Kidney (tissue), 14 donors: Measurements from ENCODE around the gene TERB1. TPM values are rescaled to one million over a fixed set of nuclear protein-coding genes. Genes with fewer than 3 reads are reported as not detected.

Source experiments
- DNase-seq, 5 donors: peaks; one replicate each; pipeline ENCODE4 v3.0.0-alpha.2; 2013 to 2020
- FAIRE-seq: peaks from 2 replicates; lab custom pipeline; 2012; peaks lifted over from hg19 to GRCh38; lab: Jason Lieb, UNC
- H3K27ac ChIP-seq, 2 donors: one replicate each; pipeline ENCODE4 v1.7.0; 2013; ENCODE audit warnings: low read depth in 2 of 2, low read length in 2 of 2, inconsistent platforms in 1 of 2
- H3K27me3 ChIP-seq: one replicate; pipeline ENCODE4 v1.7.1; 2013; ENCODE audit warnings: low read length, inconsistent platforms; ENCODE audit not compliant: control insufficient read depth, insufficient read depth
- H3K36me3 ChIP-seq, 3 donors: one replicate each; pipeline versions ENCODE4 v1.7.0 to v1.7.1; 2013; ENCODE audit warnings: low read length in 3 of 3, control low read depth in 1 of 3, inconsistent platforms in 1 of 3; ENCODE audit not compliant: insufficient read depth in 3 of 3, control insufficient read depth in 2 of 3
- H3K4me1 ChIP-seq, 3 donors: one replicate each; pipeline versions ENCODE4 v1.7.0 to v1.7.1; 2013; ENCODE audit warnings: low read length in 3 of 3, inconsistent platforms in 1 of 3, low read depth in 1 of 3; ENCODE audit not compliant: control insufficient read depth in 2 of 3, insufficient read depth in 2 of 3
- H3K4me3 ChIP-seq, 3 donors: one replicate each; pipeline versions ENCODE4 v1.7.0 to v1.8.1; 2013; ENCODE audit warnings: low read length in 3 of 3, control low read depth in 1 of 3, inconsistent platforms in 1 of 3
- H3K9ac ChIP-seq, 3 donors: one replicate each; pipeline versions ENCODE4 v1.7.0 to v1.7.1; 2013; ENCODE audit warnings: low read length in 3 of 3, control low read depth in 1 of 3, inconsistent platforms in 1 of 3
- H3K9me3 ChIP-seq, 3 donors: one replicate each; pipeline versions ENCODE4 v1.7.0 to v1.7.1; 2013; ENCODE audit warnings: low read length in 3 of 3, control low read depth in 1 of 3, inconsistent platforms in 1 of 3; ENCODE audit not compliant: control insufficient read depth in 2 of 3, insufficient read depth in 1 of 3
- CTCF ChIP-seq: IDR thresholded peaks from 3 replicates; pipeline ENCODE4 v1.5.1; 2012; ENCODE audit warnings: mild to moderate bottlenecking, moderate library complexity, borderline replicate concordance; ENCODE audit not compliant: insufficient read depth; ENCODE audit errors: extremely low read depth
- intact Hi-C: fragments of 100-400 bp; cut with DNase I; formaldehyde crosslinking; loops from one replicate; pipeline ENCODE4 v1.11.1; 2022
- polyA plus RNA-seq: library from polyadenylated mRNA; stranded (reverse); fragments of 350-450 nt; fragmentation: Illumina TruSeq; extraction: RNeasy Lipid Tissue Mini Kit (QIAGEN cat#74804); gene quantifications from one replicate; pipeline ENCODE4 v1.2.3, GENCODE V29; 2014; ENCODE audit warnings: low read depth, low replicate concordance; ENCODE audit not compliant: insufficient read depth
- total RNA-seq: library from RNA; stranded (reverse); fragmentation: NEBNext Ultra II Directional; extraction: Animal tissue kit (Norgen Biotek cat#: 25700); gene quantifications from one replicate; pipeline ENCODE4 v1.2.1, GENCODE V29; 2021
- donor health status: control.
- donor health status: control.
- donor health status: control.
- donor health status: control.
- donor health status: control.
- donor health status: DM: yes; HTN: yes; CAD: no.
- donor health status: Normal renal cell carcinoma (clear cell type).

The TERB1 gene
- total and polyA plus RNA-seq, 2 donors from 2014 or later, result 0.19 TPM; not detected in 1

- peaks cover 0 to 13% (median 3%) of the 10 kb centered on the region in 3 donors for H3K36me3 ChIP-seq
- H3K27me3 ChIP-seq, result no peaks in the 10 kb centered on the region
- no peak for TF ChIP-seq CTCF
- H3K9me3 ChIP-seq, result no peaks in the 10 kb centered on the region
- no peak overlapping the region for H3K4me3 ChIP-seq
- DNase-seq, result no peak
- no peak for FAIRE-seq
- no peak overlapping the region for H3K9ac ChIP-seq
- H3K4me1 ChIP-seq, result peaks cover 3 to 20% (median 18%) of the 10 kb centered on the region in 3 donors
- H3K27ac ChIP-seq, result no peak overlapping the region
- intact Hi-C loops, result no loop called here
Observed at GRCh38 chr16:66752958-66753357, 48.4 kb downstream of the TERB1 start.

GRCh38 chr16:66752379-66752778 is 49.0 kb downstream of the TERB1 start:
- Histone ChIP-seq H3K27me3 (no peaks in the 10 kb centered on the region), H3K36me3 (peaks cover 2 to 15% (median 3%) of the 10 kb centered on the region in 3 donors), H3K9ac (peak overlapping the region in 1 of 3 donors; percentile 27), H3K4me3 (no peak overlapping the region), H3K9me3 (no peaks in the 10 kb centered on the region), H3K4me1 (peaks cover 3 to 20% (median 18%) of the 10 kb centered on the region in 3 donors), H3K27ac (no peak overlapping the region)
- intact Hi-C loops, result no loop called here
- FAIRE-seq, result no peak
- DNase-seq, result no peak
- no peak for TF ChIP-seq CTCF

- Histone ChIP-seq H3K9ac (peak overlapping the region in 1 of 3 donors; percentile 37), H3K36me3 (peaks cover 2 to 15% (median 3%) of the 10 kb centered on the region in 3 donors), H3K9me3 (no peaks in the 10 kb centered on the region), H3K27me3 (no peaks in the 10 kb centered on the region), H3K4me3 (peak overlapping the region; percentile 41 to 66 (median 59)), H3K27ac (peak overlapping the region; percentile 72 to 84), H3K4me1 (peaks cover 3 to 20% (median 18%) of the 10 kb centered on the region in 3 donors)
- TF ChIP-seq CTCF, result no peak
- intact Hi-C loops, result no loop called here
- no peak for FAIRE-seq
- DNase-seq, result no peak
Observed at GRCh38 chr16:66751992-66752322, 49.4 kb downstream of the TERB1 start.
